ENCODE data around the gene RPS5. TPM values are rescaled to one million over a fixed set of nuclear protein-coding genes. Genes with fewer than 3 reads are reported as not detected.

Gene RPS5
- polyA plus RNA-seq, 1 donor (not counting 4 experiments of a cell fraction or from before 2014, with no cell fraction given), result 2,056 TPM

GRCh38 chr19:58385891-58386575 lies 1.0 kb upstream of the RPS5 start:
- peak overlapping the region; percentile 74 for H2AFZ ChIP-seq (ENCODE audit: control insufficient read depth, low read length)
- peaks cover 7 to 24% of the 10 kb centered on the region in 2 experiments for H3K36me3 ChIP-seq (ENCODE audit: control insufficient read depth in 2 of 2, extremely low read depth in 1 of 2, insufficient read depth in 2 of 2, low read length in 2 of 2)
- no peaks in the 10 kb centered on the region for H3K9me3 ChIP-seq (ENCODE audit: control insufficient read depth, low read depth, low read length)
- TF ChIP-seq EZH2 (IDR thresholded peaks at IDR 0.05; ENCODE audit: low read length), result no peak
- TF ChIP-seq CTCF (optimal IDR thresholded peaks at IDR 0.05 in 1 of 3, IDR thresholded peaks at IDR 0.05 in 1 of 3, conservative IDR thresholded peaks at IDR 0.05 in 1 of 3; ENCODE audit: extremely low read depth in 1 of 3, insufficient read depth in 2 of 3, low read length in 3 of 3), result no peak
- peak overlapping the region; percentile 99 for H3K9ac ChIP-seq (ENCODE audit: control insufficient read depth, extremely low read depth, insufficient read depth, low read length)
- peaks cover 11% of the 10 kb centered on the region for H4K20me1 ChIP-seq (ENCODE audit: control insufficient read depth, extremely low read depth, insufficient read depth, low read length)
- peaks cover 35% of the 10 kb centered on the region for H3K4me1 ChIP-seq (ENCODE audit: control insufficient read depth, extremely low read depth, insufficient read depth, low read length)
- no peaks in the 10 kb centered on the region for H3K9me1 ChIP-seq (ENCODE audit: control insufficient read depth, extremely low read depth, insufficient read depth, low read length)
- H3K4me2 ChIP-seq (ENCODE audit: control insufficient read depth, extremely low read depth, insufficient read depth, low read depth, low read length), result peak overlapping the region; percentile 97
- H3K4me3 ChIP-seq (ENCODE audit: control insufficient read depth in 2 of 3, extremely low read depth in 1 of 3, insufficient read depth in 2 of 3, low read depth in 1 of 3, low read length in 3 of 3), result peak overlapping the region; percentile 77 to 91 (median 89)
- peaks cover 56% of the 10 kb centered on the region for H3K79me2 ChIP-seq (ENCODE audit: control insufficient read depth, insufficient read depth, low read length)
- DNase-seq (ENCODE audit: low read depth, low spot score), result no peak
- FAIRE-seq, result no peak
- H3K27ac ChIP-seq (ENCODE audit: control insufficient read depth, insufficient read depth, low read length), result peak overlapping the region; percentile 98
- no peaks in the 10 kb centered on the region for H3K27me3 ChIP-seq (ENCODE audit: control insufficient read depth, extremely low read depth, insufficient read depth, low read length)
- dilution Hi-C loops (cut with MboI; ENCODE audit: extremely low pct_ligation_motif_present, low sequenced_read_pairs), result no loop called here

- Histone ChIP-seq H3K27me3 (ENCODE audit: control insufficient read depth, extremely low read depth, insufficient read depth, low read length) (no peaks in the 10 kb centered on the region), H3K9me1 (ENCODE audit: control insufficient read depth, extremely low read depth, insufficient read depth, low read length) (no peaks in the 10 kb centered on the region), H3K27ac (ENCODE audit: control insufficient read depth, insufficient read depth, low read length) (peak overlapping the region; percentile 98), H3K9me3 (ENCODE audit: control insufficient read depth, low read depth, low read length) (no peaks in the 10 kb centered on the region), H3K9ac (ENCODE audit: control insufficient read depth, extremely low read depth, insufficient read depth, low read length) (peak overlapping the region; percentile 99), H3K4me3 (ENCODE audit: control insufficient read depth in 2 of 3, extremely low read depth in 1 of 3, insufficient read depth in 2 of 3, low read depth in 1 of 3, low read length in 3 of 3) (peak overlapping the region; percentile 77 to 91 (median 89)), H3K4me1 (ENCODE audit: control insufficient read depth, extremely low read depth, insufficient read depth, low read length) (peaks cover 29% of the 10 kb centered on the region), H2AFZ (ENCODE audit: control insufficient read depth, low read length) (no peak overlapping the region), H3K36me3 (ENCODE audit: control insufficient read depth in 2 of 2, extremely low read depth in 1 of 2, insufficient read depth in 2 of 2, low read length in 2 of 2) (peaks cover 9 to 26% of the 10 kb centered on the region in 2 experiments), H4K20me1 (ENCODE audit: control insufficient read depth, extremely low read depth, insufficient read depth, low read length) (peaks cover 19% of the 10 kb centered on the region), H3K4me2 (ENCODE audit: control insufficient read depth, extremely low read depth, insufficient read depth, low read depth, low read length) (peak overlapping the region; percentile 95), H3K79me2 (ENCODE audit: control insufficient read depth, insufficient read depth, low read length) (peaks cover 56% of the 10 kb centered on the region)
- DNase-seq (ENCODE audit: low read depth, low spot score) (no peak), FAIRE-seq (no peak)
- TF ChIP-seq EZH2 (IDR thresholded peaks at IDR 0.05; ENCODE audit: low read length) (no peak), CTCF (optimal IDR thresholded peaks at IDR 0.05 in 1 of 3, IDR thresholded peaks at IDR 0.05 in 1 of 3, conservative IDR thresholded peaks at IDR 0.05 in 1 of 3; ENCODE audit: extremely low read depth in 1 of 3, insufficient read depth in 2 of 3, low read length in 3 of 3) (no peak)
- dilution Hi-C loops (cut with MboI; ENCODE audit: extremely low pct_ligation_motif_present, low sequenced_read_pairs), result no loop called here
Measured at GRCh38 chr19:58387338-58388174, 487 bp downstream of the RPS5 start.

All from keratinocyte (primary cell).